ENCODE measurements around the gene PDLIM7. TPM values are rescaled to one million over a fixed set of nuclear protein-coding genes. Genes with fewer than 3 reads are reported as not detected.

The PDLIM7 gene
- total RNA-seq, 1 donor from 2014 or later: 54.4 TPM

DNA sequence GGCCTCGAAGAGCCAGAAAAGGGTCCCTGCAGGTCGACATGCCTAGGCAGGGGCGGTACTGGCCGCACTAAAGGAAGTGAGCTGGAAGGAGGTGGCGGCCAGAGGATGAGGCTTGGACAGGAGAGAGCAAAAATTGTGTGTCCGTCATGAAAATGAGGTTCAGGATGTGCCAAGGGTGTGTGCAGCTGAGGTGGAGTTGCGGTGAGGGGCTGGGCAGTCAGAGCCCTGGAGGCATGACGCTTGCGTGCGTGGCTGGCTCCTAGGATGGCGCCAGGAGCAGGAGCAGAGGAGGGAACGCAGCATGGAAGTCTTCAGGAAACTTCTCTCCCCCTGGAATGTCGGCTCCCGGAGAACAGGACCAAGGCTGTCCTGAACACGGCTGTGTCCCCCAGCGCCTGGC is 5.5 kb upstream of the PDLIM7 start:
- DNase-seq: no peak
- Histone ChIP-seq H3K4me3 (no peak overlapping the region), H3K36me3 (no peaks in the 10 kb centered on the region), H3K27ac (replicated peaks) (no peak overlapping the region), H3K9me3 (replicated peaks) (no peaks in the 10 kb centered on the region), H3K4me1 (peaks cover 31% of the 10 kb centered on the region), H3K27me3 (ENCODE audit: low read depth) (no peaks in the 10 kb centered on the region)
- intact Hi-C loops (cut with micrococcal nuclease): loop anchor here (5.0 kb wide), 1 partner anchor 111 kb away; no protein-coding TSS in a partner anchor
- TF ChIP-seq, protein P1, sequence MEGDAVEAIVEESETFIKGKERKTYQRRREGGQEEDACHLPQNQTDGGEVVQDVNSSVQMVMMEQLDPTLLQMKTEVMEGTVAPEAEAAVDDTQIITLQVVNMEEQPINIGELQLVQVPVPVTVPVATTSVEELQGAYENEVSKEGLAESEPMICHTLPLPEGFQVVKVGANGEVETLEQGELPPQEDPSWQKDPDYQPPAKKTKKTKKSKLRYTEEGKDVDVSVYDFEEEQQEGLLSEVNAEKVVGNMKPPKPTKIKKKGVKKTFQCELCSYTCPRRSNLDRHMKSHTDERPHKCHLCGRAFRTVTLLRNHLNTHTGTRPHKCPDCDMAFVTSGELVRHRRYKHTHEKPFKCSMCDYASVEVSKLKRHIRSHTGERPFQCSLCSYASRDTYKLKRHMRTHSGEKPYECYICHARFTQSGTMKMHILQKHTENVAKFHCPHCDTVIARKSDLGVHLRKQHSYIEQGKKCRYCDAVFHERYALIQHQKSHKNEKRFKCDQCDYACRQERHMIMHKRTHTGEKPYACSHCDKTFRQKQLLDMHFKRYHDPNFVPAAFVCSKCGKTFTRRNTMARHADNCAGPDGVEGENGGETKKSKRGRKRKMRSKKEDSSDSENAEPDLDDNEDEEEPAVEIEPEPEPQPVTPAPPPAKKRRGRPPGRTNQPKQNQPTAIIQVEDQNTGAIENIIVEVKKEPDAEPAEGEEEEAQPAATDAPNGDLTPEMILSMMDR (IDR thresholded peaks at IDR 0.05; ENCODE audit: borderline replicate concordance): no peak

DNA sequence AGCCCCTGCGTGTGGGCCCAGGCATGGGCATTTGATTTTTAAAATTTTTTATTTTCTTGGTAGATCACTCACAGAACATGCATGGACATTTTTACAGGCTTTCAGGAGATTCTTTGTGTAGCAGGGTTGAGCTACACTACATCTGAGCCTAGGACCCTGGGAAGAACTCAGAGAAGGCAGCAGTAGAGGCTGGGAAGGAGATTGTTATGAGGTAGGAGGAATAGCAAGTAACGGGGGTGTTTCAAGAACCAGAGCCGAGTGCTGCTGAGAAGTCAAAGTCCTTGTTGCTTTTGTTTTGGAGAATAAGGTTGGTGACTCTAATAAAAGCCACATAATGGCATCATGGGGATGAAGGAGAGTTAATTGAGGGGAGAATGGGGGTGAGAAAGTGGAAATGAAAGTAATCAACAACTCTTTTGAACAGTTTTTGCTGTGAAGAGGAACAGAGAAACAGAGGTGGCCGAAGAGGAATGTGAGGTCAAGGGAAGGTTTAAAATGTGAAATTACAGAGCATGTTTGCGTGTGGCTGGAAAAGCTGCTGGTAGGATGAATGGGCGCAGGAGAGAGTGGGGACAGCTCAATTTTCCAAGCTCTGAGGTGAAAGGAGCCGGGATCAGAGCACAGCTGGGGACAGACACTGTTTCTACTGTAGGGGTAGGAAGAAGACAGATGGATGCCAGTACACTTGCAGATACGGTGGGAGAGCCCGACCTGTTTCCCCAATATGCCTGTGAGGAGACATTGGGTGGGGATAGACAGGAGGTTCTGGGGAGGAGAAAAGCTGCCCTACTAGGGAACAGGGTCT is 4.7 kb upstream of the PDLIM7 start:
- DNase-seq: no peak
- H3K9me3 ChIP-seq (replicated peaks): no peaks in the 10 kb centered on the region
- H3K27me3 ChIP-seq (ENCODE audit: low read depth): no peaks in the 10 kb centered on the region
- TF ChIP-seq, protein P1 (IDR thresholded peaks at IDR 0.05; ENCODE audit: borderline replicate concordance): no peak
- intact Hi-C loops (cut with micrococcal nuclease): loop anchor here (5.0 kb wide), 1 partner anchor 110 kb away; no protein-coding TSS in a partner anchor
- H3K36me3 ChIP-seq: no peaks in the 10 kb centered on the region
- H3K4me1 ChIP-seq: peaks cover 37% of the 10 kb centered on the region
- H3K27ac ChIP-seq (replicated peaks): no peak overlapping the region
- no peak overlapping the region for H3K4me3 ChIP-seq

DNA sequence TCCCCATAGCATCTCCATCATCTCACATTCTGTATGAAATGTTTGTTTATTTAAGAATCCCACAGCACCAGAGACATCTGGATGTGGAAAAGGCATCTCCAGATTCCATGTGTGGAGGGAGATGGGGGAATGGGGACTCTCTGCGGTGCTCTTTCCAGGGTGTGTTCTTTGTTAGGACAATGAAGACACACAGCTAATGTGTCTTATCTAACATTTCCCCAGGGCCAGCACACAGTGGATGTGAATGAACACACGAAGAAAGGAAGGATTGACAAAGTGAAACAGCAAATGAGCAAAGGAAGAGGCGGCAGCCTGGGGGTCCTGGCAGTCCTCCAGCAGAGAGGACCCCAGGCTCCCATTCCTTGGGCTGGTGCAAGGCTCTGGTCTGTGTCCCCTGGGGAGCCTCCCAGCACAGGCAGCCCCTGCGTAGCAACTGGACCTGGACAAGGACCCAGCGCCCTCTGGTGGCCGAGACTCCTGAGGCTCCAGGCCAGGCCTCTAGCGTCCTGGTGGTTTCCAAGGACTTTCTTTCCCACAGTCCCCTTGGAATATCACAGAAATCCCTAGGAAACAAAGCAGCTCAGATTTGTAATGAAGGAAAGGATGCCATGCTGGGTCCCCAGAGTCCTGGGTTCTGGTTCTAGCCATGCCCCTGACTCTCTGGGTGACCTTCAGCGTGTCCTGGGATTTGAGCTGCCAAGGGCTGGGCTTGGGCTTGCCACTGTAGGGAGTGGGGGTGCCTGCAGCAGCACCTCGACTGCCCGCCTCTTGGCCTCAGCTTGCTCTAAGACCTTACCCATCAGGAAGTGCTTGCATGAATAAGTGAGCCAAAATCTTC is 3.5 kb upstream of the PDLIM7 start:
- H3K4me3 ChIP-seq: no peak overlapping the region
- H3K4me1 ChIP-seq: peaks cover 49% of the 10 kb centered on the region
- TF ChIP-seq, protein P1 (IDR thresholded peaks at IDR 0.05; ENCODE audit: borderline replicate concordance): peak; percentile 98
- DNase-seq: peak; percentile 92
- peak overlapping the region; percentile 49 for H3K27ac ChIP-seq (replicated peaks)
- no peaks in the 10 kb centered on the region for H3K36me3 ChIP-seq
- intact Hi-C loops (cut with micrococcal nuclease): loop anchor here (5.0 kb wide), 1 partner anchor 109 kb away; no protein-coding TSS in a partner anchor
- H3K9me3 ChIP-seq (replicated peaks): no peaks in the 10 kb centered on the region
- H3K27me3 ChIP-seq (ENCODE audit: low read depth): no peaks in the 10 kb centered on the region

DNA sequence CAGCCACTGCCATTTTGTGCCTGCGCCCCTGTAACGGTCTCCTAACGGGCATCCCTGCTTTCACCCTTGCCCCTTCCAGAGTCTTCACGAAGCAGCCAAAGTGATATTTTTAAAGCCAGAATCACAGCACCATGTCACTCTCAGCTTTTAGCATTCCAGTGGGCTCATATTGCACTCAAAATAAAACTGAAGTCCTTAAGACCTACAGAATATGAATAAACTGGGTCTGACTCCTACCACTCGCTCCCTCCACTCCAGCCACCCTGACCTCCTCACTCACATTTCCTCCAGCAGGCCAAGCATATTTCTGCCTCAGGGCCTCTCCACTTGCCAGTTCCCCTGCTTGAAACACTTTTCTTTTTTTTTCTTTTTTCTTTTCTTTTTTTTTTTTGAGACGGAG is 2.4 kb upstream of the PDLIM7 start:
- Histone ChIP-seq H3K9me3 (replicated peaks) (no peaks in the 10 kb centered on the region), H3K27me3 (ENCODE audit: low read depth) (no peaks in the 10 kb centered on the region), H3K36me3 (no peaks in the 10 kb centered on the region), H3K4me1 (peaks cover 59% of the 10 kb centered on the region), H3K4me3 (no peak overlapping the region), H3K27ac (replicated peaks) (peak overlapping the region; percentile 49)
- intact Hi-C loops (cut with micrococcal nuclease): loop anchor here (5.0 kb wide), 1 partner anchor 108 kb away; no protein-coding TSS in a partner anchor
- no peak for DNase-seq
- TF ChIP-seq, protein P1 (IDR thresholded peaks at IDR 0.05; ENCODE audit: borderline replicate concordance): no peak

DNA sequence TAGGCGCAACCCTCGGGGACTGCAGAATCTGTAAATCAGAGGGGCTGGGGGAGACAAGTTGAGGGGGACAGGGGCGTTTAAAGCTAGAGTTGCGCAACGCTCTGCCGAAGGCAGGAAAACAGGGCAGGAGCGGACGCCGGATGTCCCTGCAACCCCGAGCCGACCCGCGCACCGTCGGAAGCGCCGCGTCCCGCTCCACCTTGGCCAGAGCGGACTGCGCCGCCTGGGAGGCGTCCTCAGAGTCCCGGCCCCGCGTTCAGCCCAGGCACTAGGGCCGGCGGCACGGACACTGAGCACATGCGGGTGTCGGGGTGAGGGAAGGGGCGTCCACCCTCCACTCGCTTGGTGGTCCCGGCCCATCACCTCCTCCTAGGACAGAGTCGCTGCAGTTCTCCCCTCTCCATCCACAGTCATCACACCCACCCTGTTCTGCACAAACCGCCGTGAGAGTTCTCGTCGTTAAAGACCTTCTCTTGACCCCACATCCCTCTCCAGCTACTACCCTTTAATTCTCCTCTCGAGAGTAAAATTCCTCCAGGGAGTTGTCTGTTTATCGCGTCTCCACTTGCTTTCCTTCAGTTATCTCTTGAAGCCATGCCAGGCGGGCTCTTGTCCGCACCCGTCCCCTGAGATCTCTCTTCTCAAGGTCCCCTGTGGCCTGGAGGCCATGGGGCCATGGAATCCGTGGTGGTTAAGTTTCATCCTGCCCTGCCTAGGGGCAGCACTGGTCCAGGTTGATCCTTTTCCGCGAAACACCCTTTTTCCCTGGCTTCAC is 796 bp upstream of the PDLIM7 start:
- TF ChIP-seq, protein P1 (IDR thresholded peaks at IDR 0.05; ENCODE audit: borderline replicate concordance): no peak
- Histone ChIP-seq H3K27ac (replicated peaks) (peak overlapping the region; percentile 95), H3K27me3 (ENCODE audit: low read depth) (no peaks in the 10 kb centered on the region), H3K36me3 (no peaks in the 10 kb centered on the region), H3K4me3 (peak overlapping the region; percentile 96), H3K4me1 (peaks cover 76% of the 10 kb centered on the region), H3K9me3 (replicated peaks) (no peaks in the 10 kb centered on the region)
- DNase-seq: peak; percentile 56
- intact Hi-C loops (cut with micrococcal nuclease): no loop called here

Measured in left ventricle myocardium inferior (tissue), 1 donor.